Stimulated activated naive CD8-positive, alpha-beta T cell treated with anti-CD3 and anti-CD28 coated beads, Interleukin-15, Interleukin-2, amounts not matched to agents 100 ng/mL and 50 ng/mL, for 24 hours (primary cell): ENCODE results near the gene ALCAM.

Source experiments
- H3K27ac Mint-ChIP-seq: one replicate; pipeline ENCODE4 v1.8.0; 2021; ENCODE audit warnings: mild to moderate bottlenecking, mixed read lengths
- H3K27me3 Mint-ChIP-seq: one replicate; pipeline ENCODE4 v1.8.0; 2021; ENCODE audit warnings: mixed read lengths
- H3K36me3 Mint-ChIP-seq: one replicate; pipeline ENCODE4 v1.8.0; 2021; ENCODE audit warnings: low read depth, mixed read lengths
- H3K4me1 Mint-ChIP-seq: one replicate; pipeline ENCODE4 v1.8.0; 2021; ENCODE audit warnings: low read depth, mixed read lengths
- H3K4me3 Mint-ChIP-seq: one replicate; pipeline ENCODE4 v1.8.0; 2021; ENCODE audit warnings: mild to moderate bottlenecking, mixed read lengths
- H3K9me3 Mint-ChIP-seq: one replicate; pipeline ENCODE4 v1.8.0; 2021; ENCODE audit warnings: mixed read lengths

ALCAM gene

GRCh38 chr3:105458518-105459215, 92.0 kb downstream of the ALCAM start:
- no peaks in the 10 kb centered on the region for H3K36me3 Mint-ChIP-seq
- no peak overlapping the region for H3K27ac Mint-ChIP-seq
- H3K27me3 Mint-ChIP-seq, result no peaks in the 10 kb centered on the region
- H3K4me3 Mint-ChIP-seq, result no peak overlapping the region
- no peaks in the 10 kb centered on the region for H3K9me3 Mint-ChIP-seq
- H3K4me1 Mint-ChIP-seq, result no peaks in the 10 kb centered on the region

GRCh38 chr3:105459566-105460290, 93.0 kb downstream of the ALCAM start:
- H3K27ac Mint-ChIP-seq, result no peak overlapping the region
- H3K27me3 Mint-ChIP-seq, result no peaks in the 10 kb centered on the region
- no peak overlapping the region for H3K4me3 Mint-ChIP-seq
- no peaks in the 10 kb centered on the region for H3K36me3 Mint-ChIP-seq
- no peaks in the 10 kb centered on the region for H3K9me3 Mint-ChIP-seq
- H3K4me1 Mint-ChIP-seq, result no peaks in the 10 kb centered on the region

GRCh38 chr3:105463620-105464019, 96.9 kb downstream of the ALCAM start:
- Mint-ChIP-seq H3K27me3 (peaks cover 4% of the 10 kb centered on the region), H3K9me3 (no peaks in the 10 kb centered on the region), H3K36me3 (no peaks in the 10 kb centered on the region), H3K4me3 (no peak overlapping the region), H3K27ac (no peak overlapping the region), H3K4me1 (no peaks in the 10 kb centered on the region)

GRCh38 chr3:105465251-105465853, 98.6 kb downstream of the ALCAM start:
- H3K4me1 Mint-ChIP-seq, result no peaks in the 10 kb centered on the region
- no peaks in the 10 kb centered on the region for H3K9me3 Mint-ChIP-seq
- no peaks in the 10 kb centered on the region for H3K36me3 Mint-ChIP-seq
- H3K27me3 Mint-ChIP-seq, result peaks cover 4% of the 10 kb centered on the region
- no peak overlapping the region for H3K27ac Mint-ChIP-seq
- H3K4me3 Mint-ChIP-seq, result no peak overlapping the region

- Mint-ChIP-seq H3K9me3 (no peaks in the 10 kb centered on the region), H3K36me3 (no peaks in the 10 kb centered on the region)
Observed at GRCh38 chr3:105466072-105466471, 99.4 kb downstream of the ALCAM start.

GRCh38 chr3:105466495-105467404, 100.0 kb downstream of the ALCAM start:
- H3K27me3 Mint-ChIP-seq, result peaks cover 4% of the 10 kb centered on the region
- no peaks in the 10 kb centered on the region for H3K36me3 Mint-ChIP-seq
- H3K9me3 Mint-ChIP-seq, result no peaks in the 10 kb centered on the region
- H3K4me3 Mint-ChIP-seq, result no peak overlapping the region
- H3K4me1 Mint-ChIP-seq, result no peaks in the 10 kb centered on the region
- no peak overlapping the region for H3K27ac Mint-ChIP-seq

More at GRCh38 chr3:105466072-105466471, 99.4 kb downstream of the ALCAM start:
- H3K4me3 Mint-ChIP-seq, result no peak overlapping the region
- H3K27me3 Mint-ChIP-seq, result peaks cover 4% of the 10 kb centered on the region
- no peaks in the 10 kb centered on the region for H3K4me1 Mint-ChIP-seq
- no peak overlapping the region for H3K27ac Mint-ChIP-seq

GRCh38 chr3:105470851-105471250, 104.1 kb downstream of the ALCAM start:
- Mint-ChIP-seq H3K27ac (no peak overlapping the region), H3K4me3 (no peak overlapping the region), H3K27me3 (peaks cover 4% of the 10 kb centered on the region), H3K4me1 (peaks cover 11% of the 10 kb centered on the region), H3K36me3 (no peaks in the 10 kb centered on the region), H3K9me3 (peaks cover 2% of the 10 kb centered on the region)

GRCh38 chr3:105473521-105474223, 107.0 kb downstream of the ALCAM start:
- Mint-ChIP-seq H3K27ac (no peak overlapping the region), H3K4me3 (no peak overlapping the region), H3K36me3 (no peaks in the 10 kb centered on the region), H3K27me3 (no peaks in the 10 kb centered on the region), H3K4me1 (peaks cover 11% of the 10 kb centered on the region), H3K9me3 (peaks cover 12% of the 10 kb centered on the region)

- Mint-ChIP-seq H3K9me3 (peaks cover 14% of the 10 kb centered on the region), H3K4me3 (no peak overlapping the region), H3K4me1 (no peaks in the 10 kb centered on the region), H3K27ac (no peak overlapping the region), H3K27me3 (no peaks in the 10 kb centered on the region), H3K36me3 (no peaks in the 10 kb centered on the region)
Observed at GRCh38 chr3:105480768-105481167, 114.1 kb downstream of the ALCAM start.

- peaks cover 3% of the 10 kb centered on the region for H3K9me3 Mint-ChIP-seq
- no peaks in the 10 kb centered on the region for H3K4me1 Mint-ChIP-seq
- H3K27me3 Mint-ChIP-seq, result no peaks in the 10 kb centered on the region
- H3K4me3 Mint-ChIP-seq, result no peak overlapping the region
- no peak overlapping the region for H3K27ac Mint-ChIP-seq
- H3K36me3 Mint-ChIP-seq, result no peaks in the 10 kb centered on the region
Observed at GRCh38 chr3:105483476-105483875, 116.8 kb downstream of the ALCAM start.

GRCh38 chr3:105490045-105490444, 123.3 kb downstream of the ALCAM start:
- peaks cover 13% of the 10 kb centered on the region for H3K9me3 Mint-ChIP-seq
- H3K27me3 Mint-ChIP-seq, result no peaks in the 10 kb centered on the region
- peaks cover 14% of the 10 kb centered on the region for H3K36me3 Mint-ChIP-seq
- no peaks in the 10 kb centered on the region for H3K4me1 Mint-ChIP-seq
- H3K4me3 Mint-ChIP-seq, result no peak overlapping the region
- no peak overlapping the region for H3K27ac Mint-ChIP-seq

- Mint-ChIP-seq H3K27me3 (no peaks in the 10 kb centered on the region), H3K4me1 (no peaks in the 10 kb centered on the region), H3K36me3 (peaks cover 14% of the 10 kb centered on the region), H3K4me3 (no peak overlapping the region), H3K9me3 (peaks cover 13% of the 10 kb centered on the region), H3K27ac (no peak overlapping the region)
Observed at GRCh38 chr3:105493305-105493892, 126.7 kb downstream of the ALCAM start.

- Mint-ChIP-seq H3K27ac (no peak overlapping the region), H3K4me1 (no peaks in the 10 kb centered on the region), H3K4me3 (no peak overlapping the region), H3K9me3 (peaks cover 11% of the 10 kb centered on the region), H3K27me3 (no peaks in the 10 kb centered on the region), H3K36me3 (peaks cover 14% of the 10 kb centered on the region)
Observed at GRCh38 chr3:105495021-105495420, 128.3 kb downstream of the ALCAM start.

- no peak overlapping the region for H3K27ac Mint-ChIP-seq
- no peak overlapping the region for H3K4me3 Mint-ChIP-seq
- H3K36me3 Mint-ChIP-seq, result peaks cover 3% of the 10 kb centered on the region
- no peaks in the 10 kb centered on the region for H3K4me1 Mint-ChIP-seq
- H3K9me3 Mint-ChIP-seq, result peaks cover 6% of the 10 kb centered on the region
- H3K27me3 Mint-ChIP-seq, result no peaks in the 10 kb centered on the region
Observed at GRCh38 chr3:105496343-105496742, 129.6 kb downstream of the ALCAM start.
